ENCODE data around the gene WBP2NL.
"Not testable (repeated sequence)": the region's sequence is repeated elsewhere in the genome, so short reads cannot be mapped to it uniquely, and the experiment has no call there.

The WBP2NL gene

GRCh38 chr22:42033263-42034181, 34.9 kb downstream of the WBP2NL start:
- DNase-seq (ENCODE audit: low read depth in 2 of 2) = no peak

GRCh38 chr22:42035256-42035655, 36.7 kb downstream of the WBP2NL start:
- DNase-seq (ENCODE audit: low read depth in 2 of 2) = no peak

GRCh38 chr22:42039271-42039670, 40.7 kb downstream of the WBP2NL start:
- DNase-seq (ENCODE audit: low read depth in 2 of 2) = no peak

DNA sequence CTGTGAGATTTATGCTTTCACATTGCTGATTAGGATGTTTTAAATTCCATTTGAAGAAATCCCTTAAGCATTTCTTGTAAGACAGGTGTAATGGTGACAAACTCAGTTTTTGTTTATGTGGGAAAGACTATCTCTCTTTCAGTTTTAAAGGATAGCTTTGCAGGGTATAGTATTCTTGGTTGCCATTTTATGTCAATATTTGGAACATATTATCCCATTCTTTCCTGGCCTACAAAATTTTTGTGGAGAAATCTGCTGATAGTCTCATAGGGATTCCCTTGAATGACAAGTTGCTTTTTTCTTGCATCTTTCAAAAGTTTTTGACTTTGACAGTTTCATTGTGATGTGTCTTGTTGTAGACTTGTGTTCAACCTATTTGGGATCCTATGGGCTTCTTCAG, 43.2 kb downstream of the WBP2NL start:
- no peak for DNase-seq (ENCODE audit: low read depth in 2 of 2)

- DNase-seq (ENCODE audit: low read depth in 2 of 2) = no peak
These were observed 52.1 kb downstream of the WBP2NL start for GRCh38 chr22:42050641-42051180.

- DNase-seq (ENCODE audit: low read depth in 2 of 2) = no peak
These were observed 54.2 kb downstream of the WBP2NL start for GRCh38 chr22:42052765-42053164.

DNA sequence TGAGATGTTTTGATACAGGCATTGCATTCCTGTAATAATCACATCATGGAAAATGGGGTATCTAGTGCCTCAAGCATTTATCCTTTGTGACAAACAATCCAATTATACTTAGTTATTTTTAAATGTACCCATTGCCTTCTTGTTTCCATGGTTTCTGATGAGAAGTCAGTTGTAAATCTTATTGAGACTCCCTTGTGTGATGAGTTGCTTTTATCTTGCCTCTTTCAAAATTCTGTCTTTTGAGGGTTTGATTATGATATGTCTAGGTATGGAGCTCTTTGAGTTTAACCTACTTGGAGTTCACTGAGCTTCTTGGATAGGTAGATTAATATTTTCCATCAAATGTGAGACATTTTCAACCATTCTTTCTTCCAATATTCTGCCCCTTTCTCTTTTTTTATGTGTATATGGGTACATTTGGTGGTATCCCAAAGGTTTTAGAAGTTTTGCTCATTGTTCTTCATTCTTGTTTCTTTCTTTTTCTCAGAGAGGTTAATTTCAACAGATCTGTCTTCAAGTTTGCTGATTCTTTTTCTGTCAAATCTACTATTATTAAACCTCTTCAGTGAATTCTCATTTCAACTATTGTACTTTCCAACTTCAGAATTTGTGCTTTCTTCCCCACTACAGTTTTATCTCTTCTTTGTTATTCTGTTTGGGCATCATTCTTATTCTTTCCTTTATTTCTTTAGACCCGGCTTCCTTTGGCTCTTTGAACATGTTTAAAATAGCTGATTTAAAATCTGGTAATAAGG, 58.3 kb downstream of the WBP2NL start:
- DNase-seq (ENCODE audit: low read depth in 2 of 2) = no peak

- DNase-seq (ENCODE audit: low read depth in 2 of 2) = no peak
These were observed 61.9 kb downstream of the WBP2NL start for GRCh38 chr22:42060489-42060888.

GRCh38 chr22:42061041-42061440, 62.5 kb downstream of the WBP2NL start:
- DNase-seq (ENCODE audit: low read depth in 2 of 2) = no peak

- no peak for DNase-seq (ENCODE audit: low read depth in 2 of 2)
These were observed 64.0 kb downstream of the WBP2NL start for GRCh38 chr22:42062506-42063170.

- no peak for DNase-seq (ENCODE audit: low read depth in 2 of 2)
These were observed 66.0 kb downstream of the WBP2NL start for GRCh38 chr22:42064629-42065028.

- DNase-seq (ENCODE audit: low read depth in 2 of 2) = no peak
These were observed 67.0 kb downstream of the WBP2NL start for GRCh38 chr22:42065438-42066125.

- DNase-seq (ENCODE audit: low read depth in 2 of 2) = no peak
These were observed 67.7 kb downstream of the WBP2NL start for GRCh38 chr22:42066126-42066761.

GRCh38 chr22:42066937-42067336, 68.3 kb downstream of the WBP2NL start:
- DNase-seq (ENCODE audit: low read depth in 2 of 2) = no peak

DNA sequence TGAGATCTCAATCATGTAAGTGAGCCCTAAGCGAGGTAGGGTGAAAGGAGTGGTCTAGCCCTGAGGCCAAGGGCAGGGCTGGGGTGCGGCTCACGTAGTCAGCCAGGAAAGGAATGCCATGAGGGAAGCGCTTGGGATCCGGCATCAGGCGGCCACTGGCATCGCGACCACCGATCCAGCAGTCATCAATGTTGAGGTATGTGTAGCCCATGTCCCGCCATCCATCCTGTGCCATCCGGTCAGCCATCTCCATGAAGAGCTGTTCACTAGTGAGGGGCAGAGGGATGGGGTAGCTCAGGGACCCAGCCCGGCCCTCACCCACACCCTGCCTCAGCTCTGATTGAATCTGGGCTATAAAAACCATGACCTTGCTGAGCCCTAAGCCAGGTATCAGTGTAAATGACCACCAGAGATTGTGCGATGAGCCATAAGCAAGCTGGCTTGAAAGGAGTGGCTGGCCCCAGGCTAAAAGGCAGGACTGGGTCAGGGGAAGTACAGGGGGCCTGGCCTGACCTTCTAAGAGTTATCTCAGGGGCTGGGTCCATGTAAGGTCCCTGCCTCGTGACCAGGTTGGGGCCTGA, 69.2 kb downstream of the WBP2NL start:
- DNase-seq (ENCODE audit: low read depth in 2 of 2) = no peak

DNA sequence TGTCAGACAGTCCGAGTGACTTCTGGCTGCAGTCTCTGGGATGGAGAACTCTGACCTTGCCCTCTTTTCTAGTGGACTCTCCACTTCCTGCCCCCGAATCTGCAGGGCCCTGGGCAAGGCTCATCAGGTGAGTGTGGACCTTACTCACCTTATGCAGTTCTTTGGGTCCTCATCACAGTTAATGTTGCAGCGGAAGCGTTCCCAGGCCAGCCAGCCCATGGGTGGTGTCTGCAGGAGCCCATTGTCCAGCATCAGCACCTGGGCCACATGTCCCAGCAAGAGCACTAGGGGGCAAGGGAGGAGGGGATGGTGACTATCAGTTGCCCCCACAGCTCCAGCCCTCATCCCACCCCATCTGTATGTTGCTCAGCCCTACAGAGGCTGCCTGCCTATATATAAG, 69.7 kb downstream of the WBP2NL start:
- DNase-seq (ENCODE audit: low read depth in 2 of 2) = no peak

GRCh38 chr22:42069801-42070516, 71.4 kb downstream of the WBP2NL start:
- DNase-seq (ENCODE audit: low read depth in 2 of 2) = no peak

DNA sequence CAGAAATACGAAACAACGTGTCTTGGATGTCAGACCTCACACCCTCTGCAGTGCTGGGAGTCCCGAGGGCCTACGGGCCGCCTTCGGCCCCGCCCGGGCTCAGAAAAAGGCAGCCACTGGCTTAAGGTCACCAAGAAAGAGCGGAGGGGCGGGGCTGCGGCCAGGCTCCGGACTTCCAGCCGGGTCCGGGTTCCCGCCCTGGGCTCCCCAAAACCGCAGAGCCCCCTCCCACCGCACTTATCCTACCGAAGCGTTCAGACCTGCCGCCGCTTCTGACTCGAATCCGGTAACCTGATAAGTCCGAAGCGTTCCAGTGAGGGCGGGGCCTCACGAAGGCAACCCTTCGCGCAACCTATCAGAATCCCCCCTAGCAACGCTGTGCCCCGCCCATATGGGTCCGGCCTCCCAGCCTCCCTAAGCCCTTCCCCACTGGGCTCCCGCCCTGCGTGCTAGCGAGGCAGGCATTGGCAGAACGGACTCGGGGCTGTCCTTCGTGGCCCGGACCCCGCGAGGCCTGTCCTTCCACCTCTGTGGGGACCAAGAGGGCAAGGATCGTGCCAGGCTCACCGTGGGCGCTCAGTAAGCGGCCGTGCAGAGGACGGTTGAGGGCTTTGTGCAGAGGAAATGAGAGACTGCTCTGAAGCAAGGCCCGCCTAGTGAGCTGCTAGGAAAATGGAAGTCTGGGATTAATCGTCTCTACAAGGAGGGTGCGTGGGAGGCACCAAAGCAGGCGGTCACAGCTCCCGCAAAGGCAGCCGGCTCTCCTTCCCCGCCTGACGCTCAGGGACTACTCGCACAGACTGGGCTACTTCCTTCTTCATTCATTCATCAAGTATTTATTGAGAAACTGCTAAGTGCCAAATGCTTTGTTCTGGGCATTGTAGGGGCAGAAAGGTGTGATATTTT, 72.2 kb downstream of the WBP2NL start, which contains the start of gene NAGA:
TSS of gene NAGA (minus strand) at position 296 of the 906 bp plus-strand sequence. CDS start 515 bp downstream, outside the sequence.
- DNase-seq (ENCODE audit: low read depth in 2 of 2) = peak; percentile 80 to 93

DNA sequence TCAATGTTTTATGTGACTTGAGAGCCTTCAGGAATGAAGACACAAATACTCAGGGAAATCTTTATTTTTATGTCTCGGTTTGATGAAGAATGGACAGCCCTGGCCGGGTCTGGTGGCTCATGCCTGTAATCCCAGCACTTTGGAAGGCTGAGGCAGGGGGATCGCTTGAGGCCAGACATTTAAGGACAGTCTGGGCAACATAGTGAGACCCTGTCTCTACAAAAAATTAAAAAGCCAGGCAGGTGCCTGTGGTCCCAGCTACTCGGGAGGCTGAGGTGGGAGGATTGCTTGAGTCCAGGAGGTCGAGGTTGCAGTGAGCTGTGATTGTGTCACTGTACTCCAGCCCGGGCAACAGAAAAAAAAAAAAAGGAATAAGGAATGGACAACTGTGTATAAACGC, 72.9 kb downstream of the WBP2NL start:
- DNase-seq (ENCODE audit: low read depth in 2 of 2) = not testable (repeated sequence)
